ENCODE results near the gene RHBDL1.
A peak's percentile ranks its signal among the peaks of the same experiment; 100 is the strongest.

Gene RHBDL1

GRCh38 chr16:676565-676902 is 1.1 kb downstream of the RHBDL1 start:
- DNase-seq = no peak

- DNase-seq = no peak
Observed at GRCh38 chr16:676913-677312, 1.4 kb downstream of the RHBDL1 start.

GRCh38 chr16:677316-678190 is 2.1 kb downstream of the RHBDL1 start:
- no peak for DNase-seq

GRCh38 chr16:678209-678857 is 2.9 kb downstream of the RHBDL1 start:
- DNase-seq = no peak

DNA sequence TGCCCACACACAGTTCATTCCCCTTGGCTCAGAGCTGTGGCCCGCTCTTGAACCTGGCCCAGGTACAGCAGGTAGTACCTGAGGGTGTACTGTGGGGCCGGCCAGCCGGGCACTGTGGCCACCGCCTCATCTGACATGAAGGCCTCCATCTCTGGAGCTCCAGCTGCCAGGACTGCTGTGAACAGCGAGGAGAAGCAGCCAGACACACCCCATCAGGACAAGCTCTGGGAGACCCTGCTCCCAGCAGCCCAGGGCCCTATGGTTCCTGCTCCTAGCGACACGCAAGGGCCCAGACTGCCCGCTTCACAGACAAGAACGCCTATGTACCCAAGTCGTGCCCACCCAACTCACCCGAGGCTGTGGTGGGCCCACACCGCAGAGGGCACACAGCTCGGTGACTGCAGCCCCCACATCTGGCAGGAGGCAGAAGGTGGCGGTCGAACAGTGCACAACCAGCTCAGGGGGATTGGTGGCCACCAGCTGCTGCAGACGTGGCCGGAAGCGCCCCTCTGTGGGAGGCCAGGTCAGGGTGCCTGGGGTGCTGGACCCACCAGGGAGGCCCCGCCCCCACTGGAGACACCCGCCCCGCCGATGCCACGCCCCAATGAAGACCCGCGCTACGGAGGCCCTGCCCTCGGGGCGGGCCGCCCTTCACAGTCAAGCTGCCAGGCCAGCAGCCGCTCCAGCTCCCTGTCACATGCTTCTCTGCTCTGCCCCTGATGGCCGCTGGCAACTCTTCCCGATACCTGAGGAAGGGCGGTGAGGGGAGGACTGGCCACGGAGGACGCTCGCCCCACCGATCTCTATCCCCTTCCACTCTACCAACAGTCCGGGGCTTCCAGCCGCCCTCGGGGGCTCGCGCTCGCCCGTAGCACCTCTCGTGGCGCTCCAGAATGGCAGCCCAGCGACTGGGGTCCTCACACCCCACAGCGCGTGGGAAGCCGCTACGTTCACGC is 3.7 kb downstream of the RHBDL1 start:
- DNase-seq = no peak

DNA sequence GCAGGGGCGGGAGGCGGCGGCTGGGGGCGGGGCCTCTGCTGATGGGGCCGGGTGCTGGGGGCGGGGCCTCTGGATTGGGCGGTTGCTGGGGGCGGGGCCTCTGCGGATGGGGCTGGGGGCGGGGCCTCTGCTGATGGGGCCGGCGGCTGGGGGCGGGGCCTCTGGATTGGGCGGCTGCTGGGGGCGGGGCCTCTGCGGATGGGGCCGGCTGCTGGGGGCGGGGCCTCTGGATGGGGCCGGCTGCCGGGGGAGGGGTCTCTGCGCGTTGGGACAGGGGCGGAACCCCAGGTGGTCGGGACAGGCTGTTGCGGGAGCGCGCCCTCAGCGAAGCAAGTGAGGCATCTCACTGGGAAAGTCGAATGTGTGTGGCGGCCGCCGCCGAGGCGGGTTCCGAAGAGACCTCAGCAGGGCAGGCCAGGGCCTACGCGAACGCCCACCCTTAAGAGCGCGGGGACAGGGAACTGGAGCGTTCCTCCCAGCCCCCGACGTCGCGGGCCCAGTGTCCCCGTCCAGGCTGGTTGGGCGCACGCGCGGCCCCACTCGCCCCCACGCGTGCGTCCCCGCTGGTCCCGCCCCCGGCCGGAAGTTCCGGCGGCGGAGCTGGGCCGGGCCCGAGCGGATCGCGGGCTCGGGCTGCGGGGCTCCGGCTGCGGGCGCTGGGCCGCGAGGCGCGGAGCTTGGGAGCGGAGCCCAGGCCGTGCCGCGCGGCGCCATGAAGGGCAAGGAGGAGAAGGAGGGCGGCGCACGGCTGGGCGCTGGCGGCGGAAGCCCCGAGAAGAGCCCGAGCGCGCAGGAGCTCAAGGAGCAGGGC is 4.5 kb downstream of the RHBDL1 start, which contains the start of gene STUB1:
TSS of gene STUB1 (plus strand) at position 597 of the 811 bp plus-strand sequence. CDS start at position 713, 116 bp downstream.
- DNase-seq = no peak

DNA sequence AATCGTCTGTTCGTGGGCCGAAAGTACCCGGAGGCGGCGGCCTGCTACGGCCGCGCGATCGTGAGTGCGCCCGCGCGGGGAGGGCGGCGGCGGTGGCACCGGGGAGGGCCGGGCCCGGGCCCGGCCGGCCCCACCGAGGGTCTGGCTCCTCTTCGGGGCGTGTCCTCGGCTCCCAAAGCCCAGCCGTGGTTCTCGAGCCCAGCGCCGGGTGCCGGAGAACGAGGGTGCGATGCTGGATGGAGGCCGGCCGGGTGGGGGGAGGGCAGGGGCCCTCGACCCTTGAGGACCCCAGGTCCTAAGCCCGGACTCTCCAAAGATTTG is 5.1 kb downstream of the RHBDL1 start:
- no peak for DNase-seq

DNA sequence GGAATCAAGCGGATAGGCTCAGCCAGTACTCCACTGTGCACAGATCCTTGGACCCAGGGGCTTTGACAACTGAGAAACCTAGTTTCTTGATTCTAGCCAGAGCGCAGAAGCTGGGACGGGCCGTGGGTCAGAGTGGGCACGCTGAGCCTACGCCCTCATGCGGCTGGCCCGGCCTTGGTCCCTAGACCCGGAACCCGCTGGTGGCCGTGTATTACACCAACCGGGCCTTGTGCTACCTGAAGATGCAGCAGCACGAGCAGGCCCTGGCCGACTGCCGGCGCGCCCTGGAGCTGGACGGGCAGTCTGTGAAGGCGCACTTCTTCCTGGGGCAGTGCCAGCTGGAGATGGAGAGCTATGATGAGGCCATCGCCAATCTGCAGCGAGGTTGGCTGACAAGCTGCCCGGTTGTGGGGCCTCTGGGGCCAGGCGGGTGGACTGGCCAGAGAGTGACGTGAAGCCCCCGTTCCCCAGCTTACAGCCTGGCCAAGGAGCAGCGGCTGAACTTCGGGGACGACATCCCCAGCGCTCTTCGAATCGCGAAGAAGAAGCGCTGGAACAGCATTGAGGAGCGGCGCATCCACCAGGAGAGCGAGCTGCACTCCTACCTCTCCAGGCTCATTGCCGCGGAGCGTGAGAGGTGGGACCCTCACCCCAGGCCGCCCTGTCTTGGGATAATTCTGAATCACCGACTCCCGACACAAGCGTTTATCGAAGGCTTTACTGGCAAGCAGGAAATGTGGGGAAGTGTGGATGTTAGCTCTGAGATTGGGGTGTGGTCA is 5.7 kb downstream of the RHBDL1 start:
- DNase-seq = no peak

DNA sequence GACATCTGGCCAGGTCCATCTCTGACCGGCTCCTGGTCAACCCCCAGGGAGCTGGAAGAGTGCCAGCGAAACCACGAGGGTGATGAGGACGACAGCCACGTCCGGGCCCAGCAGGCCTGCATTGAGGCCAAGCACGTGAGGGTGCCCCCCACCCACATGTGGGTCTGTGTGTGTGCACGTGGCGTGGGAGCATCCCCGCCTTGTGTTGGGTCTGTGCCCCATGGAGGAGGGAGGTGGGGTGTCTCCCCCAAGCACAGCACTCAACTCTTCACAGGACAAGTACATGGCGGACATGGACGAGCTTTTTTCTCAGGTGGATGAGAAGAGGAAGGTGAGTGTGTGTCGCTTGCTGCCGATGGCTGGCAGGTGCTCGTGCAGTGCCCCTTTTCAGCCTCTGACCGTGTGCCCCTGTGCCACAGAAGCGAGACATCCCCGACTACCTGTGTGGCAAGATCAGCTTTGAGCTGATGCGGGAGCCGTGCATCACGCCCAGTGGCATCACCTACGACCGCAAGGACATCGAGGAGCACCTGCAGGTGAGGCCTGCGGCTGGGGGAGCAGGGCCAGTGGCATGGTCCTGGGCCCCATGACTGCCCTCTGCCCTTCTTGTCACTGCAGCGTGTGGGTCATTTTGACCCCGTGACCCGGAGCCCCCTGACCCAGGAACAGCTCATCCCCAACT is 6.4 kb downstream of the RHBDL1 start:
- DNase-seq = no peak

DNA sequence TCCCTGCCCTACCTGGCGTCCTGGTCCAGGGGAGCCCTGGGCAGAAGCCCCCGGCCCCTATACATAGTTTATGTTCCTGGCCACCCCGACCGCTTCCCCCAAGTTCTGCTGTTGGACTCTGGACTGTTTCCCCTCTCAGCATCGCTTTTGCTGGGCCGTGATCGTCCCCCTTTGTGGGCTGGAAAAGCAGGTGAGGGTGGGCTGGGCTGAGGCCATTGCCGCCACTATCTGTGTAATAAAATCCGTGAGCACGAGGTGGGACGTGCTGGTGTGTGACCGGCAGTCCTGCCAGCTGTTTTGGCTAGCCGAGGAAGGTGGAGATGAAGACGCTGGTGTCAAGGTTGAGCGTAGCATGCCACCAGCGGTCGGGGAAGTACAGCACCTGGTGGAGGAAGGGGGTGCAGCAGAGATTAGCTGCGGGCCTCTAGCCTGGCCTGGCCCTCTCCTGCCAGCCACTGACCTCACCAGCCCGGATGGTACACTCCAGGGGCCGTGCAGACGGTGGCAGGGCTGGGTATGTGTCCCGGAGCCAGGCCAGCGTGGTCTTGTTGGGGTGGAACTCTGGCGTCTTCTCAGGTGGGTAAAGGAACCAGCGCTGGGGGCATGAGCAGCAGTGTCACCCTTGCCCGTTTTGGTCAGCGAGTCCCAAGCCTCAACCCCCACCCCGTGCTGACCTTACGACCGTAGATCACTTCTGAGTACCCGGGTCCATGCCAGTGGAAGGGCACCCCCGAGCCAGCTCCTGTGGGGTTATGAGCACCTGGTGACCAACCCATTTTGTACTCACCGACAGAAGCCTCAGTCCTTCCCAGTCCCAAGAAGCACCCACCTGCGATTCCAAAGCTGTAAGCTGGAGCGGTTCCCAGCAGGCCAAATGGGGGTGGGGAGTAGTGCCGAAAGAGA is 7.3 kb downstream of the RHBDL1 start:
- DNase-seq = no peak

GRCh38 chr16:683396-684070 is 8.1 kb downstream of the RHBDL1 start:
- no peak for DNase-seq

DNA sequence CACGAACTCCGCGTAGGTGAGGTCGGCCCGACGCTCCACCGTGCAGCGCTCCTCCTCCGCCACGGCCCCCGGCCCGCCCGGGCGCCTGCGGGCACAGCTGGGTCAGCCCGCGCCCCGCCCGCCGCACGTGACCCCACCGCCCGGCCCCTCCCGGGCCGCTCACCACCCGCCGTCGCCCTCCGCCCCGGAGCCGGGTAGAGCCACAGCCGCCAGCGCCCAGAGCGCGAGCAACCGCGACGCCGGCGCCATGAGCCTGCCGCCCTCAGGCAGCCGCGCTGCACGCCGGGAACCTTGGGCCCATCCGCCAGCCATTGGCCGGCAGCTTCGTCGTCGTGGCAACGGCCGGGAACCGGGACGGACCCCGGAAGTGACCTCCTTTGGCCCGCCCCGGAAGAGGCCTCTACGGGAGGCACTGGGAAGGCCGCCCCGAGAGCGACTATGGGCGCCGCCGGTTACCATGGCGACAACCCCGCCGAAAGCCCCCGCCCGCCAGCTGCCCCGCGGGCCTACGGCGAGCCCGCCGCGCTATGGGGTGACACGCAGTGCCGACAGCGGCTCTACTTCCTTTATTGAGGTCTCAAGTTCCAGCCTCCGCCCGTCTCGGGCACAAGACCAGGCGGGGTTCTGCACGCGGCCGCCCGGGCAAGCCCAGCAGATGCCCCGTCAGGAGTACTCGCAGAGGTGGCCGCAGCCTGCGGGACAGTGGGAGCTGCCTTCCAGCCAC is 8.8 kb downstream of the RHBDL1 start, which contains the start of gene JMJD8:
TSS of gene JMJD8 (minus strand) at position 264 of the 724 bp plus-strand sequence. CDS start at position 249, 15 bp downstream.
- DNase-seq = peak; percentile 86

DNA sequence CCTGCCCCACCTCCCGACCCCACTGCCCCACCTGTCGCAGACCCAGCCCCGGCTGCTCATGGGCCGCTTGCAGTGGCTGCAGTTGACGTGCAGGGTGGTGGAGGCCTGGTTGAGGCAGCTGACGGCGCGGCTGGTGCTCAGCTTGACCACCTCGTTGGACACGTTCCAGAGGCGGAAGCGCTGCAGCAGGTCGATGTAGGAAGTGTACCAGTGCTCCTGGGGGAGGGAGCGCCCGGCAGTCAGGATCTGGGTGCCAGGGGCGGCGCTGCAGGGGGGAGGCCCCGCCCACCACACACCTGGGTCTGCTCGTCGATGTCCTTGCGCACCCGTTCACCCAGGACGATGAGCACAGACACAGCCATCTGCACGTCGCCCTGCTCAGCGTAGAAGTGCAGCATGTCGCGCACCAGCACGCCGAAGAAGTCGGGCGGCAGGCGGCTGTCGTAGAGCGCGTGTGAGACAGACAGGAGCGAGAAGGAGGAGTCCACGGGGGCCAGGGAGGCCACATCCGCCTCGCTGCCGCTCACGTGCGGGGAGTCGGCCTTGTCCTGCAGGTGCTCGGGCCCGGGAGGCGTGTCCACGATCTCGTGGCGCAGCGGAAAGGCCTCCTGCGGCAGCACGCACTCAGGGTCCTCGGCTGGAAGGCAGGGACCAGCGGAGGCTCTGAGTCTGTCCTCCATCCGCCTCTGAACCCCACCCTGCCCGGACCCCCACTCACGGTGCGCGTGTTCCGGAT is 9.7 kb downstream of the RHBDL1 start:
- peak; percentile 82 for DNase-seq

GRCh38 chr16:685967-686366 is 10.5 kb downstream of the RHBDL1 start:
- no peak for DNase-seq

- DNase-seq = no peak
Observed at GRCh38 chr16:686459-687260, 11.2 kb downstream of the RHBDL1 start.

GRCh38 chr16:687499-687898 is 12.0 kb downstream of the RHBDL1 start:
- DNase-seq = no peak

Data from NCI-H2081 treated with DMSO at 0.1 percent for 48 hours (cell line).